ENCODE results near the gene SIM1.

GRCh38 chr6:100343316-100344077, 121.2 kb downstream of the SIM1 start:
- TF ChIP-seq CTCF (IDR thresholded peaks at IDR 0.05): no peak
- TF ChIP-seq POLR2AphosphoS5 (IDR thresholded peaks at IDR 0.05): no peak
